Tibial nerve (tissue), 4 donors: ENCODE results near the gene WDR45B. TPM values are rescaled to one million over a fixed set of nuclear protein-coding genes. Genes with fewer than 3 reads are reported as not detected.
A peak's percentile ranks its signal among the peaks of the same experiment; 100 is the strongest.

Experiments used
- DNase-seq, 2 donors: peaks; one replicate each; pipeline ENCODE4 v3.0.0-alpha.2; 2019; ENCODE audit warnings: low spot score in 2 of 2
- H3K27ac ChIP-seq, 4 donors: fragments of 200-600 bp; sonication (generic) in 3 of 4; one replicate each; pipeline ENCODE4 v1.5.1; 2017 to 2019; ENCODE audit warnings: mild to moderate bottlenecking in 1 of 4
- H3K27me3 ChIP-seq, 2 donors: fragments of 200-600 bp; sonication (generic) in 1 of 2; one replicate each; pipeline versions ENCODE4 v1.5.1 to v1.6.0; 2017 to 2019
- H3K36me3 ChIP-seq, 3 donors: fragments of 200-600 bp; sonication (generic); one replicate each; pipeline ENCODE4 v1.5.1; 2018 to 2019
- H3K4me1 ChIP-seq, 4 donors: fragments of 200-600 bp; sonication (generic) in 3 of 4; one replicate each; pipeline ENCODE4 v1.5.1; 2017 to 2019
- H3K4me3 ChIP-seq, 4 donors: fragments of 200-600 bp; sonication (generic) in 3 of 4; one replicate each; pipeline ENCODE4 v1.5.1; 2017 to 2019; ENCODE audit warnings: mild to moderate bottlenecking in 1 of 4, moderate library complexity in 1 of 4
- H3K9me3 ChIP-seq, 4 donors: fragments of 200-600 bp; sonication (generic) in 3 of 4; one replicate each; pipeline ENCODE4 v1.5.1; 2017 to 2019
- CTCF ChIP-seq, 5 experiments: fragments of 200-600 bp in 3 of 5; fragments of 450-650 bp in 2 of 5; sonication (generic) in 3 of 5; IDR thresholded peaks; one replicate each; pipeline ENCODE4 v1.5.1; 2016 to 2019; ENCODE audit warnings: antibody characterized with exemption in 5 of 5, mild to moderate bottlenecking in 3 of 5, moderate library complexity in 2 of 5
- EP300 ChIP-seq, 2 donors: sonication (generic); formaldehyde crosslinking; IDR thresholded peaks; one replicate each; pipeline ENCODE4 v1.6.1; 2017; ENCODE audit warnings: antibody characterized with exemption in 2 of 2, mild to moderate bottlenecking in 1 of 2
- POLR2A ChIP-seq, 2 donors: fragments of 450-650 bp; IDR thresholded peaks; one replicate each; pipeline ENCODE4 v1.6.1; 2017; ENCODE audit warnings: antibody characterized with exemption in 2 of 2, mild to moderate bottlenecking in 2 of 2, moderate library complexity in 2 of 2
- WGBS, 2 donors: methylation state at CpG; one replicate each; pipeline ENCODE4 v1.1.5; 2018; 5-methylcytosine and 5-hydroxymethylcytosine counted together
- total RNA-seq, 4 donors: library from RNA; depleted of rRNA; stranded (reverse); fragments of >200 nt; gene quantifications; one replicate each; pipeline ENCODE4 v1.1.0, GENCODE V29; 2016

The WDR45B gene
- total RNA-seq, 4 donors from 2014 or later = 64.9 to 114 (median 88.5) TPM

GRCh38 chr17:82630212-82630611 lies 18.0 kb downstream of the WDR45B start:
- 90 to 92% methylated on average over 12 of the region's 12 CpGs for WGBS, 2 donors
- TF ChIP-seq POLR2A (IDR thresholded peaks at IDR 0.05) = no peak
- no peak for TF ChIP-seq CTCF (IDR thresholded peaks at IDR 0.05)
- no peak for TF ChIP-seq EP300 (IDR thresholded peaks at IDR 0.05)
- no peaks in the 10 kb centered on the region for H3K9me3 ChIP-seq
- H3K4me3 ChIP-seq = no peak overlapping the region
- peaks cover 0 to 5% (median 0%) of the 10 kb centered on the region in 4 donors for H3K4me1 ChIP-seq
- H3K27ac ChIP-seq = no peak overlapping the region
- no peak for DNase-seq
- peaks cover 0 to 71% (median 8%) of the 10 kb centered on the region in 3 donors for H3K36me3 ChIP-seq
- no peaks in the 10 kb centered on the region for H3K27me3 ChIP-seq

- Histone ChIP-seq H3K27ac (no peak overlapping the region), H3K4me1 (peaks cover 0 to 5% (median 0%) of the 10 kb centered on the region in 4 donors), H3K9me3 (no peaks in the 10 kb centered on the region), H3K36me3 (peaks cover 0 to 75% (median 8%) of the 10 kb centered on the region in 3 donors), H3K27me3 (no peaks in the 10 kb centered on the region), H3K4me3 (no peak overlapping the region)
- no peak for DNase-seq
- 81 to 86% methylated on average over 8 of the region's 8 CpGs for WGBS, 2 donors
- TF ChIP-seq EP300 (IDR thresholded peaks at IDR 0.05) (no peak), POLR2A (IDR thresholded peaks at IDR 0.05) (no peak), CTCF (IDR thresholded peaks at IDR 0.05) (no peak)
Observed at GRCh38 chr17:82629748-82630147, 18.5 kb downstream of the WDR45B start.

- no peak overlapping the region for H3K4me3 ChIP-seq
- no peak for DNase-seq
- TF ChIP-seq POLR2A (IDR thresholded peaks at IDR 0.05) (no peak), EP300 (IDR thresholded peaks at IDR 0.05) (no peak), CTCF (IDR thresholded peaks at IDR 0.05) (no peak)
- peaks cover 0 to 5% (median 0%) of the 10 kb centered on the region in 4 donors for H3K4me1 ChIP-seq
- H3K9me3 ChIP-seq = no peaks in the 10 kb centered on the region
- H3K27ac ChIP-seq = peak overlapping the region in 2 of 4 donors; percentile 57 to 67
- no peaks in the 10 kb centered on the region for H3K27me3 ChIP-seq
- 90 to 93% methylated on average over 21 of the region's 21 CpGs for WGBS, 2 donors
- H3K36me3 ChIP-seq = peaks cover 0 to 83% (median 8%) of the 10 kb centered on the region in 3 donors
Observed at GRCh38 chr17:82627405-82627804, 20.8 kb downstream of the WDR45B start.

- 87 to 88% methylated on average over 15 of the region's 15 CpGs for WGBS, 2 donors
- Histone ChIP-seq H3K27me3 (no peaks in the 10 kb centered on the region), H3K4me1 (peaks cover 0 to 5% (median 0%) of the 10 kb centered on the region in 4 donors), H3K27ac (no peak overlapping the region), H3K9me3 (no peaks in the 10 kb centered on the region), H3K4me3 (no peak overlapping the region), H3K36me3 (peaks cover 3 to 99% (median 9%) of the 10 kb centered on the region in 3 donors)
- DNase-seq = no peak
- TF ChIP-seq POLR2A (IDR thresholded peaks at IDR 0.05) (no peak), EP300 (IDR thresholded peaks at IDR 0.05) (no peak), CTCF (IDR thresholded peaks at IDR 0.05) (no peak)
Observed at GRCh38 chr17:82623707-82624106, 24.5 kb downstream of the WDR45B start.

GRCh38 chr17:82619641-82620040 lies 28.6 kb downstream of the WDR45B start:
- no peaks in the 10 kb centered on the region for H3K9me3 ChIP-seq
- H3K4me3 ChIP-seq = no peak overlapping the region
- no peaks in the 10 kb centered on the region for H3K4me1 ChIP-seq
- H3K27ac ChIP-seq = no peak overlapping the region
- peaks cover 3 to 99% (median 18%) of the 10 kb centered on the region in 3 donors for H3K36me3 ChIP-seq
- 90 to 92% methylated on average over 10 of the region's 10 CpGs for WGBS, 2 donors
- DNase-seq = no peak
- no peaks in the 10 kb centered on the region for H3K27me3 ChIP-seq
- TF ChIP-seq CTCF (IDR thresholded peaks at IDR 0.05) (no peak), POLR2A (IDR thresholded peaks at IDR 0.05) (no peak), EP300 (IDR thresholded peaks at IDR 0.05) (no peak)
